ENCODE data around the gene HOXB5.

The HOXB5 gene

GRCh38 chr17:48571024-48571818 is 22.4 kb downstream of the HOXB5 start (continued):
- TF ChIP-seq IKZF3 (tag by site-specific recombination; IDR thresholded peaks at IDR 0.05): peak; percentile 99
- TF ChIP-seq, protein P1, sequence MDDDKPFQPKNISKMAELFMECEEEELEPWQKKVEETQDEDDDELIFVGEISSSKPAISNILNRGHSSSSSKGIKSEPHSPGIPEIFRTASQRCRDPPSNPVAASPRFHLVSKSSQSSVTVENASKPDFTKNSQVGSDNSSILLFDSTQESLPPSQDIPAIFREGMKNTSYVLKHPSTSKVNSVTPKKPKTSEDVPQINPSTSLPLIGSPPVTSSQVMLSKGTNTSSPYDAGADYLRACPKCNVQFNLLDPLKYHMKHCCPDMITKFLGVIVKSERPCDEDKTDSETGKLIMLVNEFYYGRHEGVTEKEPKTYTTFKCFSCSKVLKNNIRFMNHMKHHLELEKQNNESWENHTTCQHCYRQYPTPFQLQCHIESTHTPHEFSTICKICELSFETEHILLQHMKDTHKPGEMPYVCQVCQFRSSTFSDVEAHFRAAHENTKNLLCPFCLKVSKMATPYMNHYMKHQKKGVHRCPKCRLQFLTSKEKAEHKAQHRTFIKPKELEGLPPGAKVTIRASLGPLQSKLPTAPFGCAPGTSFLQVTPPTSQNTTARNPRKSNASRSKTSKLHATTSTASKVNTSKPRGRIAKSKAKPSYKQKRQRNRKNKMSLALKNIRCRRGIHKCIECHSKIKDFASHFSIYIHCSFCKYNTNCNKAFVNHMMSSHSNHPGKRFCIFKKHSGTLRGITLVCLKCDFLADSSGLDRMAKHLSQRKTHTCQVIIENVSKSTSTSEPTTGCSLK (tag by site-specific recombination; IDR thresholded peaks at IDR 0.05): no peak
- TF ChIP-seq ZFP37 (tag by site-specific recombination; IDR thresholded peaks at IDR 0.05): no peak; the same call in 1 of the 2 replicates

GRCh38 chr17:48570325-48571023 is 23.1 kb downstream of the HOXB5 start:
- no peaks in the 10 kb centered on the region for H3K9me3 ChIP-seq (ENCODE audit: control insufficient read depth, insufficient read depth, low read depth, low read length)
- ChIA-PET POLR2A (interaction anchor here (0.6 to 1.1 kb wide), 5 partner anchors 12 to 219 kb away, joined by 3 to 5 read pairs (median 4); no protein-coding TSS in a partner anchor), CTCF (interaction anchor here (0.5 to 1.0 kb wide), 3 partner anchors 13 to 82 kb away, joined by 3 to 7 read pairs (median 3); no protein-coding TSS in a partner anchor)
- H3K27ac ChIP-seq (ENCODE audit: extremely low read depth, low read depth, low read length): peak overlapping the region; percentile 93
- TF ChIP-seq MZF1 (tag by site-specific recombination; IDR thresholded peaks at IDR 0.05; ENCODE audit: borderline replicate concordance) (0 out of 2 replicates have a peak, but pooled peaks have one; percentile 10), ZNF560 (tag by site-specific recombination; IDR thresholded peaks at IDR 0.05; ENCODE audit: borderline replicate concordance) (no peak), ZNF600 (tag by site-specific recombination; IDR thresholded peaks at IDR 0.05) (0 out of 2 replicates have a peak, but pooled peaks have one; percentile 14), ZNF561 (tag by site-specific recombination; IDR thresholded peaks at IDR 0.05; ENCODE audit: borderline replicate concordance) (no peak), ZNF660 (tag by site-specific recombination; IDR thresholded peaks at IDR 0.05) (0 out of 2 replicates have a peak, but pooled peaks have one; percentile 4), ZNF335 (tag by site-specific recombination; conservative IDR thresholded peaks at IDR 0.05) (peak; percentile 81), ZNF146 (tag by site-specific recombination; IDR thresholded peaks at IDR 0.05) (no peak; the same call in 1 of the 2 replicates), ZBTB26 (tag by site-specific recombination; optimal IDR thresholded peaks at IDR 0.05) (peak; percentile 3), SALL2 (tag by site-specific recombination; IDR thresholded peaks at IDR 0.05; ENCODE audit: borderline replicate concordance) (no peak), ZNF610 (tag by site-specific recombination; IDR thresholded peaks at IDR 0.05; ENCODE audit: borderline replicate concordance) (no peak), TRIM28 (IDR thresholded peaks at IDR 0.05; ENCODE audit: borderline replicate concordance, low read length) (no peak)
- TF ChIP-seq, protein P2, sequence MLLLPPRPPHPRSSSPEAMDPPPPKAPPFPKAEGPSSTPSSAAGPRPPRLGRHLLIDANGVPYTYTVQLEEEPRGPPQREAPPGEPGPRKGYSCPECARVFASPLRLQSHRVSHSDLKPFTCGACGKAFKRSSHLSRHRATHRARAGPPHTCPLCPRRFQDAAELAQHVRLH (tag by site-specific recombination; IDR thresholded peaks at IDR 0.05): no peak
- H3K4me3 ChIP-seq (ENCODE audit: low read depth, low read length): no peak overlapping the region
- peaks cover 100% of the 10 kb centered on the region for H3K4me1 ChIP-seq (ENCODE audit: control insufficient read depth, insufficient read depth, low read length)
- peaks cover 8 to 47% of the 10 kb centered on the region in 2 experiments for H3K36me3 ChIP-seq (ENCODE audit: control insufficient read depth in 2 of 2, insufficient read depth in 1 of 2, low read length in 2 of 2)

DNA sequence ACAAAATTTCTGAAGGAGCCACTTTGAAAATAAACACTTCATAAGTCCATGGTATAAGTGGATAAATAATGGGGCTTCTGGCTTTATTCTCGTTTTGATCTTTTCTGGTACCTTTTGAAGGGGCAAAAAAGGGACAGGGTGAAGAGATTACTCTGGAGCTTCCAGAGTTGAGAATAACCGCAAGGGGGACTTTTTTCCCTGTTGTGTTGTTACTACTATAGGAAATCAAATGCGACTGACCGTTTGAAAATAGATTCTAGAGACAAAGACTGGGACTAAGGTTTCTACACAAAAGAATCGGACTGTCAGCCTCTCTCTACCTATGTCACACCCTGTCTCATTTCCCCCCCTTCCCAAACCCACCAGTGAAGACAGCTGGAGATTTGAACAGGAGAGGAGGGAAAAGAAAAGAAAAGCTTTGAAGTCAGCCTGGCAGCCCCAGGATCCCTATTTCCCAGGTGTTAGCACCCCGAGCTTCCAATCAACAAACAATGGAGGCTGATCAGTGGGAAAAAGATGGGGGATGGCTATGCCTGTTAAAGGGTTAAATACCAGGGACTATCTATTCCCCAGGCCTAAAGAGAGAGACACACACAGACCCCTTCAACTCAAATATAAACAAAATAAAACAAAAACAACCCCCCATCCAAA is 23.8 kb downstream of the HOXB5 start:
- no peaks in the 10 kb centered on the region for H3K9me3 ChIP-seq (ENCODE audit: control insufficient read depth, insufficient read depth, low read depth, low read length)
- H3K4me1 ChIP-seq (ENCODE audit: control insufficient read depth, insufficient read depth, low read length): peaks cover 98% of the 10 kb centered on the region
- peaks cover 8 to 53% of the 10 kb centered on the region in 2 experiments for H3K36me3 ChIP-seq (ENCODE audit: control insufficient read depth in 2 of 2, insufficient read depth in 1 of 2, low read length in 2 of 2)
- no peak overlapping the region for H3K4me3 ChIP-seq (ENCODE audit: low read depth, low read length)
- CTCF ChIA-PET: interaction anchor here (0.6 to 1.0 kb wide), 4 partner anchors 9 to 178 kb away, joined by 3 to 6 read pairs (median 3); no protein-coding TSS in a partner anchor
- H3K27ac ChIP-seq (ENCODE audit: extremely low read depth, low read depth, low read length): peak overlapping the region; percentile 93
- POLR2A ChIA-PET: interaction anchor here (0.8 to 1.1 kb wide), 4 partner anchors 13 to 90 kb away, joined by 3 to 5 read pairs (median 4); no protein-coding TSS in a partner anchor
- TF ChIP-seq ZNF155 (tag by site-specific recombination; IDR thresholded peaks at IDR 0.05) (no peak), ZNF596 (tag by site-specific recombination; IDR thresholded peaks at IDR 0.05) (0 out of 2 replicates have a peak, but pooled peaks have one; percentile 18), CTCF (tag by site-specific recombination; IDR thresholded peaks at IDR 0.05) (0 out of 2 replicates have a peak, but pooled peaks have one; percentile 15)
- TF ChIP-seq, protein P3, sequence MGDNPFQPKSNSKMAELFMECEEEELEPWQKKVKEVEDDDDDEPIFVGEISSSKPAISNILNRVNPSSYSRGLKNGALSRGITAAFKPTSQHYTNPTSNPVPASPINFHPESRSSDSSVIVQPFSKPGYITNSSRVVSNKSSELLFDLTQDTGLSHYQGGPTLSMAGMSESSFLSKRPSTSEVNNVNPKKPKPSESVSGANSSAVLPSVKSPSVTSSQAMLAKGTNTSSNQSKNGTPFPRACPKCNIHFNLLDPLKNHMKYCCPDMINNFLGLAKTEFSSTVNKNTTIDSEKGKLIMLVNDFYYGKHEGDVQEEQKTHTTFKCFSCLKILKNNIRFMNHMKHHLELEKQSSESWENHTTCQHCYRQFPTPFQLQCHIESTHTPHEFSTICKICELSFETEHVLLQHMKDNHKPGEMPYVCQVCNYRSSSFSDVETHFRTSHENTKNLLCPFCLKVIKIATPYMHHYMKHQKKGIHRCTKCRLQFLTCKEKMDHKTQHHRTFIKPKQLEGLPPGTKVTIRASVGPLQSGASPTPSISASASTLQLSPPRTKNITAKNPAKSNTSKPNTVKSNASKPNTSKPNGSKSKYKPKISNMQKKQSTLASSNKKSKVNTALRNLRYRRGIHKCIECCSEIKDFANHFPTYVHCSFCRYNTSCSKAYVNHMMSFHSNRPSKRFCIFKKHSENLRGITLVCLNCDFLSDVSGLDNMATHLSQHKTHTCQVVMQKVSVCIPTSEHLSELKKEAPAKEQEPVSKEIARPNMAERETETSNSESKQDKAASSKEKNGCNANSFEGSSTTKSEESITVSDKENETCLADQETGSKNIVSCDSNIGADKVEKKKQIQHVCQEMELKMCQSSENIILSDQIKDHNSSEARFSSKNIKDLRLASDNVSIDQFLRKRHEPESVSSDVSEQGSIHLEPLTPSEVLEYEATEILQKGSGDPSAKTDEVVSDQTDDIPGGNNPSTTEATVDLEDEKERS (tag by site-specific recombination; IDR thresholded peaks at IDR 0.05): no peak
